Measurements from ENCODE around the gene FSTL4.

- TF ChIP-seq CTCF (IDR thresholded peaks at IDR 0.05; ENCODE audit: low read length) (no peak), EZH2 (IDR thresholded peaks at IDR 0.05; ENCODE audit: borderline replicate concordance, low read length) (no peak)
Observed at GRCh38 chr5:133519191-133519590, 93.2 kb downstream of the FSTL4 start.
